SU-DHL-6 (cell line): ENCODE measurements around the gene OAF.

Experiments
- H2AFZ ChIP-seq: fragments of 200-600 bp; sonication (generic); 2 replicates; pipeline ENCODE4 v1.6.1; 2014; ENCODE audit warnings: low read depth, mild to moderate bottlenecking, moderate library complexity, mixed read lengths, antibody characterized with exemption, low read length; ENCODE audit not compliant: severe bottlenecking
- H3F3A ChIP-seq: fragments of 200-600 bp; shearing (Covaris generic); 2 replicates; pipeline ENCODE4 v1.6.0; 2016; ENCODE audit warnings: antibody characterized with exemption, mild to moderate bottlenecking; ENCODE audit not compliant: insufficient read depth
- H3K27ac ChIP-seq: fragments of 200-600 bp; sonication (generic); 2 replicates; pipeline ENCODE4 v1.5.1; 2016; ENCODE audit warnings: low read depth, mild to moderate bottlenecking, low read length, moderate library complexity, mixed read lengths
- H3K27me3 ChIP-seq: fragments of 200-600 bp; sonication (generic), shearing (Covaris generic); 2 replicates; pipeline ENCODE4 v1.6.0; 2014; ENCODE audit warnings: mild to moderate bottlenecking, low read length
- H3K36me3 ChIP-seq: fragments of 200-600 bp; sonication (generic); 2 replicates; pipeline ENCODE4 v1.6.1; 2014; ENCODE audit warnings: mild to moderate bottlenecking, low read length, mixed read lengths
- H3K4me2 ChIP-seq: fragments of 300-600, 200-600 bp; shearing (Covaris generic), sonication (generic); 2 replicates; pipeline ENCODE4 v1.6.0; 2014; ENCODE audit warnings: low read length, low read depth, mild to moderate bottlenecking; ENCODE audit not compliant: poor library complexity, severe bottlenecking
- H3K4me3 ChIP-seq: fragments of 200-600 bp; sonication (generic); 2 replicates; pipeline ENCODE4 v1.5.1; 2014; ENCODE audit warnings: antibody characterized with exemption, low read length, mild to moderate bottlenecking, mixed read lengths; ENCODE audit not compliant: insufficient read depth, poor library complexity, severe bottlenecking
- H3K79me2 ChIP-seq: fragments of 200-600 bp; sonication (generic); 2 replicates; pipeline ENCODE4 v1.6.1; 2014; ENCODE audit warnings: mild to moderate bottlenecking, low read length, moderate library complexity; ENCODE audit not compliant: insufficient read depth
- H3K9ac ChIP-seq: fragments of 200-600 bp; sonication (generic); 2 replicates; pipeline ENCODE4 v1.7.0; 2014; ENCODE audit warnings: mild to moderate bottlenecking, low read length
- H3K9me2 ChIP-seq: fragments of 200-600 bp; sonication (generic); replicated peaks from 2 replicates; pipeline ENCODE4 v1.6.1; 2014; ENCODE audit warnings: low read length; ENCODE audit not compliant: insufficient read depth
- H3K9me3 ChIP-seq: fragments of 200-600 bp; sonication (generic); 2 replicates; pipeline ENCODE4 v1.6.1; 2014; ENCODE audit warnings: low read length, mixed read lengths; ENCODE audit not compliant: insufficient read depth
- H4K20me1 ChIP-seq: fragments of 200-600 bp; sonication (generic); 2 replicates; pipeline ENCODE4 v1.6.1; 2014; ENCODE audit warnings: low read depth, mild to moderate bottlenecking, antibody characterized with exemption, low read length, moderate library complexity, mixed read lengths
- CTCF ChIP-seq: fragments of 200-600 bp; sonication (generic); IDR thresholded peaks from one replicate; pipeline ENCODE4 v1.5.1; 2017; ENCODE audit warnings: antibody characterized with exemption, mild to moderate bottlenecking, low read length, moderate library complexity; ENCODE audit not compliant: insufficient read depth, poor library complexity, severe bottlenecking
- EZH2phosphoT487 ChIP-seq: fragments of 200-600 bp; sonication (generic), shearing (Covaris generic); conservative IDR thresholded peaks from 2 replicates; pipeline ENCODE4 v1.6.1; 2018; ENCODE audit warnings: mild to moderate bottlenecking, antibody characterized with exemption, low read length, moderate library complexity, mixed read lengths

Gene OAF

GRCh38 chr11:120210626-120211521, at the start of gene OAF:
Gene OAF (plus strand): TSS chr11:120211032. CDS start chr11:120211280, 248 bp downstream.
- Histone ChIP-seq H4K20me1 (no peaks in the 10 kb centered on the region), H3K27ac (no peak within 1 kb of the TSS), H3K79me2 (no peaks in the 10 kb centered on the region), H3K4me3 (peak within 1 kb of the TSS; percentile 48), H3F3A (no peaks in the 10 kb centered on the region), H3K9ac (peak within 1 kb of the TSS; percentile 41; the same call in 1 of the 2 replicates), H2AFZ (peak within 1 kb of the TSS; percentile 84), H3K27me3 (no peaks in the 10 kb centered on the region), H3K9me2 (no peaks in the 10 kb centered on the region), H3K4me2 (peak within 1 kb of the TSS; percentile 61), H3K36me3 (no peaks in the 10 kb centered on the region), H3K9me3 (no peaks in the 10 kb centered on the region)
- TF ChIP-seq EZH2phosphoT487, result no peak
- no peak for TF ChIP-seq CTCF

GRCh38 chr11:120167659-120168058, 43.2 kb upstream of the OAF start:
- Histone ChIP-seq H3K79me2 (no peaks in the 10 kb centered on the region), H2AFZ (no peak overlapping the region), H3K36me3 (no peaks in the 10 kb centered on the region), H3K9ac (no peak overlapping the region), H3K9me2 (no peaks in the 10 kb centered on the region), H4K20me1 (no peaks in the 10 kb centered on the region), H3K4me2 (no peak overlapping the region), H3K27ac (no peak overlapping the region), H3K4me3 (no peak overlapping the region), H3K27me3 (no peaks in the 10 kb centered on the region), H3K9me3 (no peaks in the 10 kb centered on the region), H3F3A (no peaks in the 10 kb centered on the region)
- TF ChIP-seq EZH2phosphoT487, result no peak
- no peak for TF ChIP-seq CTCF

GRCh38 chr11:120168108-120168959, 42.5 kb upstream of the OAF start:
- Histone ChIP-seq H3K4me3 (no peak overlapping the region), H3K36me3 (no peaks in the 10 kb centered on the region), H3K9me2 (no peaks in the 10 kb centered on the region), H2AFZ (no peak overlapping the region), H3K27ac (no peak overlapping the region), H3K9me3 (no peaks in the 10 kb centered on the region), H3K4me2 (no peak overlapping the region), H4K20me1 (no peaks in the 10 kb centered on the region), H3F3A (no peaks in the 10 kb centered on the region), H3K27me3 (no peaks in the 10 kb centered on the region), H3K9ac (no peak overlapping the region), H3K79me2 (no peaks in the 10 kb centered on the region)
- no peak for TF ChIP-seq CTCF
- TF ChIP-seq EZH2phosphoT487, result no peak
